ENCODE results near the gene ZNF385B.

The ZNF385B gene

DNA sequence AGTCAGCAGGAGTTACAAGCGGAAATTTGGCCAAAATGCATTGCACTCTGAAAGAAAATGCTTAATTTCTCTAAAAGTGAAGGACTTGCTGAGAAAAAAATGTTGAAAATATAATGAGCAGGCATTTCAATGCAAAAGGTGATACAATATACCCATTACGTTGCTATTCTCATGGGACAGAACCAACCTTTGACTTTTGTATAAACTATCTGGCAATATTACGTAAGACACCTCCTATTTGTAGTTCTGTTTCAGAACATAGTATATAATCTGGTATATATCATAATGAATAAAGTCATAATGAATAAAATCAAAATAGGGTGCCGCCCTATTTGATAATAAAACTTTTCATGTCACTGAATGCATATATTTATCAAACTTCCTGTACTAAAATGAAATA, 310.6 kb downstream of the ZNF385B start:
- no peak for DNase-seq (ENCODE audit: low read depth)

DNA sequence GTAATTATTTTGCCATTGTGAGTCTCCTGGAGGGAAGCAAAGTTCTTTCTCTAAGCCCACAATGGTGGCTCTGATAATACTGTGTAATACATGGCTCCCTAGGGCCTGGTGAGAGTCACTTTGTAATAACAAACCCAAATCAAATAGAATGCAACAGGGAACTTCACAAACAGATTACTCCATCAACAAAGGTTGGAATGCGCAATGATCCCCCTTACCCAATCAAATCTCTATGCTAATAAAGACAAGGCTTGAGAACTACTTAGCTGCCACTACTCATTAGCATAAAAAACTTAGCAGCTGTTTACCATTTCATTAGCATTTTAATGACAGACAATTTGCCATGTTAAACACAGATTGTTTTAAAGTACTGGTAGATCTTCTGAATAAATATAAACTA, 311.2 kb downstream of the ZNF385B start:
- no peak for DNase-seq (ENCODE audit: low read depth)

DNA sequence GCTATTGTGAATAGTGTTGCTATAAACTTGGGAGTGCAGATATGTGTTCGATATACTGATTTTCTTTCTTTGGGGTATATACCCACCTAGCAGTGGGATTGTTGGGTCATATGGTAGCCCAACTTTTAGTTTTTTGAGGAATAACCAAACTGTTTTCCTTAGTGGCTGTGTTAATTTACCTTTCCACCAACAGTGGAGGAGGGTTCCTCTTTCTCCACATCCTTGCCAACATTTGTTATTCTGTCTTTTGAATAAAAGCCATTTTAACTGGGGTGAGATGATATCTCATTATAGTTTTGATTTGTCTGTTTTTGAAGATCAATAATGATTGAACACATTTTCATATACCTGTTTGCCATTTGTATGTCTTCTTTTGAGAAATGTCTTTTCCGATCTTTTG, 314.8 kb downstream of the ZNF385B start:
- peak; percentile 59 for DNase-seq (ENCODE audit: low read depth)

DNA sequence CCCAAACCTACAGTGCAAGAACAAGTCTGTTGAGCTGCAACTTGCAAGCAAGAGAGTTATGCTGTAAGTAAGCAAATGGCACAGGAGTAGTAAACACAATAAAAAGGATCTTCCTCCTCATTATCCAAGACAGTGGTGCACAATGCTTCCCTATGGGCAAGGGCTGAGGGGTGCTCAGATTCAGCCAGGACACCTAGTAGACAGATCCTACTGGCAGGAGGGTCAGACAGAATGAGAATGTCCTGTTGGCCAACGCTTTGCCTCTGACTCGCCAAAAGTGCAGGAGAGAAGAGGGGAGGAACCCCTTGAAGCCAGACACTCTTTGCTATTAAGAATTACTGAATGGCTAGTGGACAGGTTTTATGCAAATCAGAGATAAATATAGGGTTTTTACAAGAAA, 316.4 kb downstream of the ZNF385B start:
- no peak for DNase-seq (ENCODE audit: low read depth)

DNA sequence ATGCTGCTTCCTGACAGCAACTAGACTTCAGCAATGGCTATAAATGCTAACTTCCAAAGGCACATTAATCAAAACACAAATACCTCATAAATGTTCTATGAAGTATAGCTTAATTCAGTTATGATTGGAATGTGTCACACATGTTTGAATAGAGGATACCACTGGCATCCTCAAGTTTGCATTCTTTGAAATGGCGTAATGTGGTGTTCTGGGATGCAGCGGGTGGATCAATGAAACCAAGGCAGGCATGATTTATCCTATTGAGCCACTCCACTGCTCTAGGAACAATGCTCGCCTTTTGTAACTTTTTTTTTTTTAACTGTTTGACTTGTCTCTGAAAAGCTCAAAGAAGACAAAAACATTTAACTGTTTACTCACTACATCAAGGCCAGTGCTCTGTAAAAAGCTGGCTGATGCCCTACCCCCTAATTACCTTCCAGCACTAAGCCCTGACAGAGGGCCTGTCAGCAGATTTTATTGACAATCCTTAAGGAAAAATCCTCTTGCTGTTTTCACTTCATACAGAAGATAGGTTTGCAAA, 318.0 kb downstream of the ZNF385B start:
- DNase-seq (ENCODE audit: low read depth): peak; percentile 46

DNA sequence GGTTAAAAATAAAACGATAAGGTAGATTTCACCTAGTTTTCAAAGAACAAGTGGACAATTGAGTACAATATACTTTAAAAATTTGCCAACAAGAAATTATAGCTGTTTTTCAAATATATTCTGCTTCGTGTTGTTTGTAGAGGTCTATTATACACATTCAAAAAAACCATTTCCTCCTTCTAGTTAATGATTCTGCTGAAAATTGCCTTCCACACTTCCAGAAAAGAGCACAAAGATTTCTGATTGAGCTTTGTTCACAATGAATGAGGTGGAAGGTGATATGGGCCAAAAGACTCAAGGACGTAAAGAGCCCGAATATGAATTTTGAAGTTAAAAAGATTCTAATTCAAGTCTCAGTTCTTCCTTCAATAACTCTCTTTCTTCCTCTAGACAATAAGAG, 319.8 kb downstream of the ZNF385B start:
- DNase-seq (ENCODE audit: low read depth): no peak

DNA sequence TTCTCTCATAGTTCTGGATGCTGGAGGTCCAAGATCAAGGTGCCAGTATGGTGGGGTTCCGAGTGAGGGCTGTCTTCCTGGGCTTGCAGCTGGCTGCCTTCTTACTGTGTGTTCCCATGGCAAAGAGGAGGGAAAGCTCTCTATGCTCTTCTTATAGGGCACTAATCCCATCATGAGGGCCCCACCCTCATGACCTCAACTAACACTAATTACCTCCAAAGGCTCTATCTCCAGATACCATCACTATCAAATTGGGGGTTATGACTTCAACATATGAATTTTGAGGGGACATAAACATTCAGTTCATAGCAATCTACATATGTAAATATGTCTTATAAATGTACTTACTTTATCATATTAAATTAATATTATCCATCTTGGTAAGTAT, 322.3 kb downstream of the ZNF385B start:
- DNase-seq (ENCODE audit: low read depth): no peak

DNA sequence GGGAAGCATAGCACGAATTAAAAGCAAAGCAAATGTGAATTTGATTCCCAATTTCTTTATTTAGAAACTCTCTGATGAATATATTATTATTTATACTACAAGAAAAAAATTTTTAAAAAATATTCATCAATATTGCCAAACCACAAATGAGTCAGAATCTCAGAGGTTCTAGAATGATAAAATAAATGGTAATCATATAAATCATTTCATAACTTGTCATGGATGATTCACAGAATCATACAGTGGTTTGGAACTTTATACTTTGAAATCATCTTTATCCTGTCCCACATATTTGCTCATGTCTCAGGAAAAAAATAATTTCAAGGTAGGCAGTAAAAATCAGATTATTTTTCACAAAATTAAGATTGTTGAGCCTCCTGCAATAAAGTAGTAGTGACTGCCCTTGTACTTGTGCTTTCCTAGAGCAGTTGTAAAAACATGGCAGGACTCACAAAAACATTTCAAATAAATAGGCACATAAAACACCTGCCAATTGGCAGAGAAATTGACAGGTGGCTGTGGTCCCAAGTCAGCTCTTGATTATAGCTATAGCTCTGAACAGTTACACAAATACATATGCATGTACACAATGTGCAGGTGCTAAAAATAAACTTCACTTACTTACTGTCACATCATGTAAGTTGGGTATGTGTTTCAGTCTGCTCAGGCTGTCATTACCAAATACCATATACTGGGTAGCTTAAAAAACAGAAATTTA, 322.8 kb downstream of the ZNF385B start:
- DNase-seq (ENCODE audit: low read depth): peak; percentile 59

DNA sequence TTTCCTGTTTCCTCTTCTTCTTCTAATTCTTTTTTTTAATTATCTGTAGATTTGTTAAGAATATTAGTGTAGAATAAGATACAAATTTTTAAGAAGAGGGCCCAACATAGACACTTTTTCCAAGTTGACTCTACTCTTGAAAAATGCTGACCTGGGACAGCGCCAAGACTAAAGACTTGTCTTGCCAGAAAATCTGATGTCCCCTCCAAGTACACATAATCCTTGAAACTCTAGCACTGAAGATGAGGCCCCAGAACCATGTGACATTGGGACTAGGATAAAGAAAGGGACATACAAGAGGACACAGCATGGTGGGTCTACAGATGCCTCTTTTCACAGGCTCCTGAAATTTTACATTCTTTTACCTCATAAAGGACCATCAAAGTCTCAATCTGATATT, 325.2 kb downstream of the ZNF385B start:
- DNase-seq (ENCODE audit: low read depth): peak; percentile 63

DNA sequence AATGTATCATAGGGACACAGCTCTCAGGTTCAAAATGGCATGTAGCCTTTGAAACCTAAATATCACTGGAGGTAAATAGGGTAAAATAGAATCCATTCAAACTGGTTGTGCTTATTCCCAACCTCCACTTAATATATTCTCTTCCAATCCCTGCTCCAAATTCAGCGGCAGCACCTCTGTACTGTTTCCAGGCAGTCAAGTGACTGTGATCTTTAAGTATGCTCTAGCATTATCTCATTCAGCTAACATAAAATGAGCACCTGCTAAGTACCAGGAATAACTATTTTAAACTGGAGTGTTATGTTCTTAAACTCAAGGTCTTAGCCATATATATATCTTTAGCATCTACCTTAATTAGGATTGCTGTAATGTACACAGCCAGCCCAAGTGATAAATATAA, 327.5 kb downstream of the ZNF385B start:
- no peak for DNase-seq (ENCODE audit: low read depth)

DNA sequence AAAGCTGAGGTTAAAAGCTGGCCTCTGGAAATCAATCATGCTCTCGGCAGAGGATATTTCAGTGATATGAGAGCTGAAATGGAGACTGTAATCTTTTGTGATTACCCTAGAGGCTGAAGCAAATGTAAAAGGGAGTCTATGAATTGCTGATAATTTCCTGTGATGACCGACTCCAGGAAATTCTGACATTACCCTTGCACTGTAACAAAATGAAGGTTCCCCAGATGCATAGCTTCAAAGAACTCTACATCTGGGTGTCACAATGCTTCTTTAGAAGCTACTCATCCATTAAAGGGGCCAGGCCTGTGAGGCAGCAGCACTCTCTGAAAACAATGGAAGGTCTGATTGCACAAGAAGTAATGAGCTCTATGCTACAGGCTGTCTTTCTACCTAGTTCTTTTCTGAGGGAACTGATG, 328.5 kb downstream of the ZNF385B start:
- DNase-seq (ENCODE audit: low read depth): no peak

DNA sequence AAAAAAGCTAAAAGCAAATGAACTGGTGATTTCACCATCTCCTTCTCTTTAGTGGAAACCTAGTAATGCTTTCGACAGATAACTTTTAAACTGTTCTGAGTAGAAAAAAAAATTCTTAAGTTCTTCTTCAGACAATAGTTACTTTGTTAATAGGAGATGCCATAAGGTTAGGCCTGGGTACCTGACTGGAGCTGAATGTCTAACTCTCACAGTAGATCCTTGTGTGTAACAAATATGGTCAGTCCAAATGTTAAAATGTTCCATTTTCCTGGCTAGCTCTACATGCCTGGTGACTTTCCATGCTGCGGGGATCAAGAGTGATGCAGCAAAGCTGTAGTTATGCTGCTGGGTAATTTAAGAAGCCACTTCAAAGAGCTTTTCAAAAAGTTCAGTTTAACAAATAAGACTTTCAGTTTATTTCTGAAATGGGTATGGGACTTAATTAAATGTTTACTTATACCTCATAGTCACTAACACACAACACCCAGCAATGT, 332.8 kb downstream of the ZNF385B start:
- no peak for DNase-seq (ENCODE audit: low read depth)

DNA sequence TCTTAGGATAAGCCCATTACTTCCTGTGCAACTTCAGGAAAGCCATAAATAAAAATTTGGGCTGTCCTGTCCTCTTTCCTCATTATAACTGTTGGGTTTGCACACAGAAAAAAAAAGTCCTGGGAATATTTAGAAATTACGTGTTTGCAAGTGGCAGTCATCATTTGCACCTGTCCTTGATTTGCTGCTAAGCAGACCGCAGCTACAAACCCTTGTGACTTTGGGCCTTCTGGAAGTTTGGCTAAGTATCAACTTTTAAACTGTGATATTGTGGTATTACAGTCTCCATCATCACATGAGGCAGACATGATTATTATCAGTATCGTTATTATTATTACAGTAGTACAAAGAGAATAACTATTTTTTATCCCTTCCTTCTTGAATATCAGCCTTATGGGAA, 336.1 kb downstream of the ZNF385B start:
- DNase-seq (ENCODE audit: low read depth): no peak

DNA sequence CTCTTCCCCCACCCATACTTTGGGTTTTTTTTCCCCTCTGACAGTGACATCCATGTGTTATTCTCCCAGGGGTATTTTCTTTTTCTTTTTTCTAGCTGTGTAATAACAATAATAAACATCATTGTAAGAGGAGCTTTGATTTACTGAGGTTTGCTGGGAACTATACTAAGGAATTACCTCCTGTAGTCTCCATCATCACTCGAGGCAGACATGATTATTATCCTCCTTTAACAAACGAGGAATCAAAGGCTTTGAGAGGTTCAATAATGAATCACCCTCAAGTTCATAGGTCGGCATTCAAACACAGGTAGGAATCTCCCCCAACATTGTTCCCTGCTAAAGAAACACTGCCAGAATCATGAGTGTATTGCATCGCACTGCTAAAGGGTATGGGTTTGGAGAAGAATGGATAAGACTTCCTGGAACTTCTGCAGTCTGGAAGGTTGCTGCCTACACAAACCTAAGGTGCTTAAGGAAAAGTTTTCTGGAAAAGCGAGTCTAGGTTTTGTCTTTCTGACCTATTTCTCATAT, 336.5 kb downstream of the ZNF385B start:
- no peak for DNase-seq (ENCODE audit: low read depth)

DNA sequence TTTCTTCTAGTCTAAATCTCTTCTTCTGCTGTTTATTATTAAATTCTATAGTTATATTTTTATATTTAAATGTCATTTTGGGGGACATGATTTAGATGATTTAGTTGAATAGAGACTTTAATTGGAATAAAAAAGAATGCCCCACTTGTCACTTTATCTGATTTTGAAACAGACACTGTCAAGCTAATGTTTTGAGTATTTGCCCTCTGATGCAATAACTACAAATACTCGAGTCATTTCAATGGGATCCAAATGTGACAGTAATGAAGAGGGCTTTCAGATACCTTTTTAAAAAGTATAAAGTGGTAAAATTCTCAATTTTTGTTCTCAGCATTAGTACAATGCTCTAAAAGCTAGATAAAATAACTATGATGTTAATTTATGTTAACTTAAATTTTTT, 339.5 kb downstream of the ZNF385B start:
- DNase-seq (ENCODE audit: low read depth): no peak

DNA sequence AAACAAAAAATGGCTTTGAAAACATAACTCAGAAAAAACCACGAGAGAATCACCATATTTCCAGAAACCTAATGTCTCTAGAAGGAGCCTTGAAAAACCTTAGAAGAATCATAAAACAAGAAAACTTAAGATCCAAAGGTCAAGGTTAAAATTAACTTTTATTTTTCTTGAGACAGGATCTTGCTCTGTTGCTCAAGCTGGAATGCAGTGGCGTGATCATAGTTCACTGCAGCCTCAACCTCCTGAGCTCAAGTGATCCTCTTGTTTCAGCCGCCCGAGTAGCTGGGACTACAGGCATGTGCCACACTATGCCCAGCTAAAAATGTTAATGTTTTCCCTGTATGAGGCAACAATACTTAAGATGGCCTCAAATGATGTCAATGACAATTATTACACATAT, 342.6 kb downstream of the ZNF385B start:
- DNase-seq (ENCODE audit: low read depth): no peak

DNA sequence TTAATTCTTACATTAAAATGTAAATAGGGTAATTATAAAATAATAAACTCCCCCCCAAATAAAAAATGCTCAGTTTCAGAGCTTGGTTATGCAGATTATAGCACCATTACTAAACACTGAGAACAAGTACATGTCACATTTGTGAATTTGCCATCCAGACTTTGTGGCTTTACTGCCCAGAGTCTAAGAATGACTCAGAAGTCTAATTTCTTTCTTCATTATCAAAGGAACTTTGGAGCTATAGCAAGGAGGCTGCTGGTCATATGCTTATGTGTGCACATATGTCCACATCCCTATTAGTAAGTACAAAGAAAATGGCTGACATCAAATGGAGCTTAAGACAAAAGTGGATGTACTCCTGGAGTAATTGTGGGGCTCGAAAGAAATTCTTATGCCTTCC, 348.2 kb downstream of the ZNF385B start:
- peak; percentile 3 for DNase-seq (ENCODE audit: low read depth)

DNA sequence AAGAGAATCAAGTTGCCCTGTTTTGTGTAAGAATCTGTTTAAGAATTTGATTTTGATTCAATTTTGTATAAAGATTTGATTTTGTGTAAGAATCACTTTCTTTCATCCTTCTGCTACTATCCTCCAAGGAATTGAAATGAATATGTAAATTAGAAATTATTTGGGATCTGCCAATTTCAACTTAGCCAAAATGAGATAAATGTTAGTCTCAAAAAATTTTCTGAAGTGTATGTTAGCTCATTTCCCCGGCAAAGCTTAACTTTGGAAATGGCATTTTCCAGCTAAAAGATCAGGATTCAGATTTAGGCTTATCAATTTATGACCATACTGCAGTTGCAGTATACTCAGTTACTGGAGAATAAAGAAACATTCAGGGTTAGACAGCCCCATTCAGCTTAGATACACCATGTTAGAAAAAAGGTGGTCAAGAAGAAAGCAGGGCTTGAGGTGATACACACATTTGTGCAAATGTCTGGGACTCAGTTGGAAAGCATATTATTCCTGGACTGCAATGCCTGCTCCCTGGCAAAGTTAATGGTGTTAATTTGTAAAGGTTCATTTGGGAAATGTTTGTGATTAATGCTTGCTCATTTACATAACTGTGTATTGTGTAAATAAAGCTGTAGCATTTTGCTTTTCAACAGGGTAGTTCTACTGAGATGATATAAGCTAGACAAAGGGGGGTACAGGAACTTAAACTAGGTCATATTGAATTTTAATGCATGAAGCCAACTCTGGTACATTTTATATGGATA, 349.0 kb downstream of the ZNF385B start:
- no peak for DNase-seq (ENCODE audit: low read depth)

DNA sequence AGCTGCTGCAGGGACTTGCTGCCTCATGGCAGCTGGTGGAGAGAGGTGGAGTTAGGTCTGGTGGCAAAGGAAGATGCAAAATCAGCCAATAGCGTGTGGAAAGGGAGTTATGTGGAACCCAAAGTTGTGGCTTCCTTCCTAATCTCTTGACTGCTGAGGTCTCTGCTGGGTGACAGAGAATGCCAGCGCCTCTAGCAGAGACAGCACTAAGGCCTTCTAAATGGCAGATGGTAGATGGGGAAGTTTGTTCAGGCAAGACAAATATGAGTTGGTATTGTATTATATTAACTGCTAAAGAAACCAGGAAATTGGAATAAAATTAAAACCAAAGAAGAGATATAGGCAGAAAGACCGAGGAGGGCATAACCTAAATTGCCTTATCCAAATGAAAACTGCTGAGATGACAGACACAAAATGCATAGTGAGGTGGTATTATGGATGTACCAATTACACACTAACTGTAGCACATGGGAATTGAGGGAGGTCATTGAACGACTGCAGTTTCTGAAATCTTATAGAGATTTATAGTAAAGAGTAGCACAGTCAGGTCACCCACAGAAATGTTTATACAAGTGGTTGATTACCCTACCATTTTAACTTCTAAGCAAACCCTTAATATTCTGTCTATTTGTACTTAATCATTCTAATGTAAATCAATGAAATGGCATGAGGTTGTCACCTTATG, 350.2 kb downstream of the ZNF385B start:
- no peak for DNase-seq (ENCODE audit: low read depth)

DNA sequence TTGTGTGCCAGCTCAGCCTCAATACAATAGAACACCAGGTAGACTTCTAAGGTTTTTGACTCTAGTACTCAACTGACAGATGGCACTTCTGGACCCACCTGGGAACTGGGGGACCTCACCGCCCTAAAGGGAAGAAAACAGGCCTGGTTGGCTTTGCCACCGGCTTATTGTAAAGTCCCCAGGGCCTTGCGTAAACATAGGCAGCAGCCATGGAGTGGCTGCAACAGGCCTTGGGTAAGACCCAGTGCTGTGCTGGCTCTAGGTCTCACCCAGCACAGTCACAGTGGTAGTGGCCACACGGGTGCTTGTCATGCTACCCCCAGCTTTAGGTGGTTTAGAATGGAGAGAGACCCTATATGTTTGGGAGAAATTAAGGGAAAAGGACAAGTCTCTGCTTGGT, 366.1 kb downstream of the ZNF385B start:
- DNase-seq (ENCODE audit: low read depth): no peak

DNA sequence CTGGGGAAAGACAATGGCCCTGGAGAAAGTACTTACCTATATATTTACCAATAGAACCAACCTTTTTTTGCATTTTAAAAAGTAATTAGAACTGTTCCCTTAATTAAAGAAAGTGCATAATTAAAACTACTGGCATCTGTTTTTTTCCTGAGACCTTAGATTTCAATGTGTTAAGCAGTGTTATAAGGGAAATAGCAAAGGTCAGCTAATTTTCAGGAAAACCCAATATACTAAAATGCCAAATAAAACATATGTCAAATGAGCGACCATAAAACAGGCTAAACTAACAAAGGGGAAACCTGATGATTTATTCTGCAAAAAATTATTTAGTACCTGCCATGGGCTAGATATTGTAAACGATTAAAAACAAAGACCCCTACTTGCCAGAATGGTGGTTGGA, 372.8 kb downstream of the ZNF385B start:
- DNase-seq (ENCODE audit: low read depth): no peak

DNA sequence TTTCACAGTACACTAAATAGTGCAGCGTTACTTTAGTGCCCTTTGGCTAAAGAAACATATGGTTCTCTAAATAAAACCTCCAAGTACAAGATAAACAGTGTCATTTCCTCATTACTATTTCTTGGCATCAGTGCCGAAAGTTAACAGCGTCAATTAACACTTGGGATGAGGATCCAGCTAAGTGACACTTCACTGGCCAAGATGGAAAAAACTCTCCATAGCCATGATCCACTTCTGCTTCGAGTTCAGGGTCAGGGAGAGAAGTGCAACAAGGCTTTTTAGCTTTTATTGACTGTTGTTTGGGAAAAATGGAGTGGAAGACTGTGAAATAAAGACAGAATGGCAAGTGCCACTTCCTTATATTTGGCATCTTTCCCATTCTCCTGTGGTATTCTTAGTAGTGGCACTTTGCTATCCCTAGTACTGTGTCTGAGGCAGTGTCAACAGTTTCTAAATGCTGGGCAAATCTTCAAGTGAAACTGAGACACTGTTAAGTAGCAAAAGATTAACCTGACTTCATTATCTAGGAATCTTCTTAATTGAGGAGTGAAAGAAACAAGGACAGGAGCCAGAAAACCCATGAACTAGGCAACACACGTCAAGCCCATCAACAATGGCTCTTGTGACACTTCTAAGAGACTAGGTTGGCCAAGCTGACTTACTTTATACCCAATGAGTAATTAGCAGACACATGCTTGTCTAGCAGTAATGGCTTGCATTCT, 374.2 kb downstream of the ZNF385B start:
- no peak for DNase-seq (ENCODE audit: low read depth)

Measured in iris pigment epithelial cell (primary cell).